HT-29 (cell line): ENCODE data around the gene RAB26. TPM values are rescaled to one million over a fixed set of nuclear protein-coding genes. Genes with fewer than 3 reads are reported as not detected.
A peak's percentile ranks its signal among the peaks of the same experiment; 100 is the strongest.
"Not testable (repeated sequence)": the region's sequence is repeated elsewhere in the genome, so short reads cannot be mapped to it uniquely, and the experiment has no call there.

Experiments
- DNase-seq: peaks from one replicate; pipeline ENCODE4 v3.0.0-alpha.2; 2015; ENCODE audit warnings: low spot score
- total RNA-seq: library from RNA; depleted of rRNA; stranded (reverse); fragments of >200 nt; shearing (Covaris generic); gene quantifications from 2 replicates; pipeline ENCODE4 v1.2.3, GENCODE V29; 2014

Gene RAB26
- total RNA-seq, 1 experiment from 2014 or later: 24.9 TPM

DNA sequence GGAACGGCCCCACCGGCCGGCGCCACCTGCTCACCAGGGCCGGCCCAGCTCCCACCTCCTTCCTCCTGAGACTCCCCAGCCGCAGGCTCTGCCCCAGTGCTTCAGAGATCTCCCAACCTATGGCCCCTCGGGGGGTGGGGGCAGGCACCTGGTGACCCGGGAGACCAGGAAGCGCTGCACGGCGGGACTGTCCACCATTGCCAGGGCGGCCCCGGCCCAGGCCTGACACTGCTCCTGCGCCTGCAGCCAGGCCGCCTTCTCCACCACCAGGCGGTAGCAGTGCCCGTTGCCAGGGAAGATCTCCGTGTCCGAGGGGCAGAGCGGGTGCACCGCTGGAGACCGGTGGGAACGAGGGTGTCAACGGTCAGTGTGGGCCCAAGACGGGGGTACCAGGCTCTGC, 31.1 kb upstream of the RAB26 start:
- DNase-seq: not testable (repeated sequence)

DNA sequence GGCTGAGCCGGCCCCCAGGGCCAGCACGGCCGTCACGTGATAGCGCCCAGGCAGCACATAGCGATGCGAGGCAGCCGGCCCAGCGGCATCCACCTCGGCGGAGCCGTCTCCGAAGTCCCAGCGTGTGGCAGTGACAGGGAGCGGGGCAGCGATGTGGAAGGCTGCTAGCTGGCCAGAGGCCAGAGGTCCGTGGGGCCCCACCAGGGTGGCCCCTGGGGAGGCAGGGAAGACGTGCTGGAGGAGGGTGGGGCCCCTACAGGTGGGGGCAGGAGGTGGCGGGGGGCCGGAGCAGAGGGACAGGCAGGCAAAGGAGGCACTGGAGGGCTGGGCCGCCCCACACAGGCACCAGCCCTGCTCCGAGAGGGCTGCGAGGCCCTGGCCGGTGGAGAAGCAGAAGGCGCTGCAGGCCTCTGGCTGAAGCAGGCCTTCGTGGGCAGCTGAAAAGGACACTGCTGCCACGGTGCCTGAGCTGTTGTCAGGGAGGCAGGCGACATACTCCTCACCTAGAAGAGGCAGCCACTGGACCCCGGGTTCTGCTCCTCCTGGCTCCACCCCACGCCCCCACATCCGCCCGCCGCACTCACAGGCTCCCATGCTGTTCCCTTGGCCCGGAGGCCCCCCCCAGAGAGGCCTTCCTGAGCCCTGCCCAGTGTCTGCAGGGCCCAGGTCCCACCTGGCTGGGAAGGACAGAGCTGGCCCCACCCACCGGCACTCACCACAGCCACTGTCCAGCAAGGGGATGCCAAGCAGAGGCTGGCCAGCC, 30.3 kb upstream of the RAB26 start:
- not testable (repeated sequence) for DNase-seq

DNA sequence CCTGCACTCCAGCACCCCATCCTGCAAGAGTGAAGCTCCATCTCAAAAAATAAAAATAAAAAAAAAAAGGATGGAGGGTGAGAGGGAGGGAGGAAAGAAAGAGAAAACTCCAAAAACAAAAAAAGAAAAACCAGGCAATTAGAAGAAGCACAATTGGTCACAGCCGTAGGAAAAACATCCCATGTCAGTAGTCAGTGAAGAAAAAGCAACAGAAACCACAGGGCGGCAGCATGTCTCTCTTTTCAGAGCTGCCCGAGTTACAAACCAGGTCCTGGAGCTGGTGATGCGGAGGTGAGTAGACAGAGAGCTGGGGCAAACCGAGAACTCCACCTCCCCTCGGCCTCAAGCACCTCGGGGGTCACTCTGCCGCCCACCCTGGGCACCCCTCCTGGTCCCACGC, 27.1 kb upstream of the RAB26 start:
- DNase-seq: peak; percentile 59

DNA sequence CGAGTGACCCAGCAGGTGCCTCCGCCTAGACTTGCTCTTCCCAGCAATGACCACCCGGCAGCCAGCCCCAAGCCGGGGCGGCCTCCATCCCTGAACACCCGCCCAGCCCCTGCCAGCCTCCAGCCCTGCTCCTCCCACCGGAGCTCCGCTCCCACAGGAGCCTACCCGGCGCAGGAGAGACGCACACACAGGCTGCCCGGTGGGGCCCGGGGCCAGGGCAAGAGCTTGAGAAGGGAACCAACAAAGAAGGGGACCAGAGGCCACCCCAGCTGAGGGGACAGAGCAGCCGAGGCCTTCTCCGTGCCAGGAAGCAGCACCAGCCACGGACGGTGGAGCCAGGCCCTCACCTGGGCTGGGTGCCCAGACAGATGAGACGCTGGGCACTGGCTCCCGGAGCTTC, 26.6 kb upstream of the RAB26 start:
- DNase-seq: no peak

DNA sequence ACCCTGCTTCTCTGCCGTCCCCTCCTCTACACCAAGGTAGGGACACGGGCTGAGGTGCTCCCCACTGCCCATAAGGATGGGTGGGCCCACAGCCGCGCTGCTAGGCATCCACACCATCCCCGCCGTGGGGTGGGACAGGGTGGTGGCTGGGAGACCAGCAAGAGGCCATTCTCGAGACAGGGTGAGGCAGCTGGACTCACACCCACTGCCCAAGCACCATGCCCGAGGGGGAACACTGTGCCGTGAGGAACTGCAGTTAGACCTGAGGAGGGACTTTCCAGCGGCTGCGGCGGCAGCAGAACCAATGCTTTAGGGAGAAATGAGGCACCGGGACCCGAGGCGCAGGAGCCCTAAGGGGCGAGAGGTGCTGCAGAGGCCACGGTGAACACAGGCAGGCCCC, 26.0 kb upstream of the RAB26 start:
- DNase-seq: no peak

DNA sequence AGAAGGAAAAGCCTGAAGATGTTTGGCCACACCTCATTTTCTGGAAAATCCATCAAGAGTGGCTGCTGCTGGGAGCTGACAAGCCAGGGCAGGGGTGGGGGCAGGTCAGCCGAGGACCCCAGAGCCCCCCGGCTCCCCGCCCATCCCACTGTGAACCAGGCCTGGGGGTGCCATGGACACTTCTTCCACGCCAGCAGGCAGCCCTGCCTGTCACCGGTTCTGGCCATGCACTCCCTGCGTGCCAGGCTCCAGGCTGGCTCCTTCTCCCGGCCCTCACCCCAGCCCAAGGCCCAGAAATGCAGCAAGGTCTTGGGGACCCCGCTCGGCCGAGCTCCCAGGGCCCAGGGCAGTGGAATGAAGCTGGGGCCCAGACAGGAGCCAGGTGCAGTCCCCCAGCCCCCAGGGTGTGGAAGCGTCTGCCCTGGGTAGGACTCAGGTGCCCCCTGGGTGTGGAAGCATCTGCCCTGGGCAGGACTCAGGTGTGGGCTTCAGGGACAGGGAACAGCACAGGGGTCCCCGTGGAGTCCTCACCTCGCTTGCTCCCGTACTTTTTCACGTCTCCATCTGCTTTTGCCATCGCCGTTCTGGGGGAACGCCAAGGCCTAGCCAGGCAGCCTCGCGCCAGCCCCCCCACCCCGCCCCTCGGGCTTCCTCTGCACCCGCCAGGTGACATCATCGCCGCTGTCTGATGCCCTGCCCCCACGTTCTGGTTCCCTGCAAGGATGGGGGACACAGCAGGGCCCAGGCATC, 25.3 kb upstream of the RAB26 start:
- DNase-seq: not testable (repeated sequence)

DNA sequence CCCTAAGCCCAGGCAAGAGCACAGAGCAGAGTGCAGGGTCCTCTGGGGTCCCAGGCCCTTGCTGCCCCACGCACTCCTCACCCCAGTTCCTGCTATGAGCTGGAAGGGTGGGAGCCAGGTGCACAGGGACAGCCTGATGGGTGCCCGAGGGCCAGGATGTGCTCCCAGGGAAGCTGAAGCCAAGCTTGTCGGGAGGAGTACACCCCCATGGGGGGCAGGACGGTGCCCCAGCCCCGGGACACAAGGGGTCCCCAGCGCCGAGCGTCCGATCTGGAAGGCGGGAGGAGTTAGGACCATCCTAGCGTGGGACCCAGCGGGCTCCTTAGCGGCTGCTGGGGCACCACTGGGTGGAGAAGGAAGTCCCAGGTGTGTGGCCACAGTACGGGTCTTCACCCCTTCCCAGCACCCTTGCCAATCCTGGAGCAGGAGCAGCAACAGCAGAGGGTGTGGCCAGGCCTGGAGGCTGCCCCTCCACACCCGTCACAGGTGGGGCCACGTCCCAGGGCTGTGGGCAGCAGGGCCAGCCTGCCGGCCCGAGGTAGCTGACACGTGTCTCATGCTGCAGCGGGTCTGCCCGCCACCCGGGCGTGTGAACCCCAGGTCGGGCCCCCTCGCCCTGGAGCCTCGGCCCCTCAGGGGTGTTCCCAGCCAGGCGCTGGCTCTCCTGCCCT, 24.6 kb upstream of the RAB26 start:
- DNase-seq: not testable (repeated sequence)

DNA sequence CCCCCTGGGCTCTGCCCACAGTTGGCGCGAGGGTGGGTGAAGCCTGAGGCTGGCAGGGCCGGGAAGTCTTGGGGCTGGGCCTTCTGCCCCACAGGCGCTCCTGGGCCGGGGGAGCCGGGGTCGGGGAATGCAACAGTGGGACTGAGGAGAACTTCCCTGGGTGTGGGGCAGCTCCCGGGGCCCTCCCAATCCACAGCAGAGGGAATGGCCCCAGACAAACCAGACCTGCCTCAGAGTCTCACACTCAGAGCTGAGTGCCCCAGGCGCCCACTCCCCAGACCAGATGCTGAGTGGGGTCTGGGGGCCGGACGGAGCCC, 24.1 kb upstream of the RAB26 start:
- DNase-seq: not testable (repeated sequence)

DNA sequence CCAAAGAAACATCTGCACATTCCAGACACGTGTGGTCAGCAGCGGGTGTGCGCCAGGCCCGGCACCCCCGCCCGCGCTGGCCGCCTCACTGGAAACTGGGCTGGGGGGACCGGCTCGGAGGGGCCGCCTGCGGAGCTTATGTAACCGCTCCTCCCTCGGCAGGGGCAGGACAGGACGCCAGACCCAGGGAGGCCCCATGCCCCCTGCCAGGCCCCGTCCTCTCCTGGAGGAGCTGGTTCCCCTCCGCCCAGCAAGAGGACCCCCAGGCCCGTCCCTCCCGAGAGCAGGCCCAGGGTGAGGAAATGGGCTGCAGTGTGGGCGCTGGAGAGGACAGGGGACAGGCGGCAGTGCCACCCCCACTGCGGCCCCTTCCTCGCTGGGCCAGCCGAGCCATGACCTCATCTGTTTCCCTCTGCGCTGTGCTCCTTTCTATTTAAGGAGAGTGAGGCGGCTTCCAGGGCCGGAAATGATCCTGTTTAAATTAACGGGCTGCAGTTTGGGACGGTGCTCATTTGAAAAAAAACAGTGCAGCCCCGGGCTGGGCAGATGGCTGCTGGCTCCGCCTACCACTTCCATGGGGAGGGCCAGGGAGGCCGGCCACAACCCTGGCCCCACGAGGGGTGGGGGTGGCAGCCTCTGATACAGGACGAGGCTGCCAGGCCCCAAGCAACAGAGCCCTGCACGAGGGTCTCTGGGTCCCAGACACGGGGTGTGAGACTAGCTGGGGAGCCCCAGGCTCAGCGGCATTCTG, 23.6 kb upstream of the RAB26 start:
- not testable (repeated sequence) for DNase-seq

DNA sequence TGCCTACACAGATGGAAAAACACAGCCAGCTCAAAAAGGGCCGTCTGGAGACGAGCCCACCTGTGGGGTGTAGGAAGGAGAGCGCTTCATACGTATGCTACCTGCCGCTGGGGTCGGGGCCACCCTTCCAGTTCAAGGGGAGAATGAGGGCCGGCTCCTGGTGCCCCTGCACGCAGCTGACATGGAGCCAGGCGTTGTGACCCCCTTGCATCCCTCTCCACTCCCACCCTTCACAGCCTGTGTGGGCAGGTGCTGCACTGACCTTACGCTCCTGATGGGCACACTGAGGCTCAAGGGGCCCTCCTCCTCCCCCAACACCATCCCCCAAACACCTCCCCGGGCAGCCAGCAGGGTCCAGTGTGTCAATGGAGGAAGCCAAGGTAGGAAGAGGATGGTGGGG, 22.8 kb upstream of the RAB26 start:
- DNase-seq: not testable (repeated sequence)

DNA sequence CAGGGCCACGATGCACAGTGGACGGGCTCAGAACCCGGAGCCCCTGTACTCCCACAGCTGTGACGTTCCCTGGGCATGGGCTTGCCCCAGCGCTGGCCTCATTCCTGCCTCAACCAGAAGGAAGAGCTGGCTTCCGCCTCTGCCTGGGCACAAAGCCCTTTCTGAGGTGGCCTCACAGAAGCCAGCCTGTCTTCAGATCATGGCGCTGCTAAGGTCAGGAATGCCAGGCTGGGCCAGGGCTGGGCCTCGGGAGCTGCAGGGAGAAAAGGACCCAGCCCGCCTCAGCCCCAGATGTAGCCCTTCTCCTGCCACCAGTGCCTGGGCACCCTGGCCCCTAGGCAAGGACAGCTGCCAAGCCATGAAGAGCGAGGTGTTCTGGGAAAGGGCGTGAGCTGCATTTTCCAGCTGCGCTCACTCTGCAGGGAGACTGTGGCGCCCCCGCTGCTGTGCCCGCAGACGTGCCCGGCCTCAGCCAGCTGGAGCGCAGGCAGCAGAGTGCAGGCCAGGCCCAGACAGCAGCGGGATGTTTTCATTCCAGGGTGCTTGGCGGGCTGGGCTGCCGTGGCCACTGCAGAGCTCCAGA, 22.2 kb upstream of the RAB26 start:
- DNase-seq: not testable (repeated sequence)

DNA sequence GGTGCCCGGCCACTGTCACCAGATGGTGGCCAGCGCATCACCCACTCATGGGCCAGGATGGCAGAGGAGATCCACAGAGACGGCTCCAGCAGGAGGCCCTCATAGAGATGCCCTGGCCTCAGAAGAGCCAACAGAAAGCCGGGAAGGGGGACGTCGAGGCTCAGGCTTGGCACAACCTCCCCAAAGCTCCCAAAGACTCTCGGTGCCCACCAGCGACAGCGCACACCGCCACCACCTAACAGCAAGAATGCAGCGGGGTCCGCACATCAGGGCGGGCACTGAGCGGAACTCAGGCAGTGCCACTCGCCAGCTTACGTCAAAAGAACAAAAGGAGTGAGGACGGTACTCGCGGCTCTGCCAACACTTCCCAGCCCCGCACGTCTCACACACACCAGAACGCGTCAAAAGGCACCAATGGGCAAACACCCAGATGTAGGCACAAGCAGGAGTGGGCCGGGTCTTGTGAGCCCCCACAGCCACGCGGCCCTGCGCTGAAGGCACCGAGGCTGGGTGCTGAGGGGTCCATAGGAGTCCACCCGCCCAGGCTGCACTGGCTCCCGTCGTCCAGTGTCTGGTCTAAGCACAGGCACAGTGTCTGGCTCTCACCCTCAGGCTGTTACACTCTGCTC, 21.4 kb upstream of the RAB26 start:
- not testable (repeated sequence) for DNase-seq

DNA sequence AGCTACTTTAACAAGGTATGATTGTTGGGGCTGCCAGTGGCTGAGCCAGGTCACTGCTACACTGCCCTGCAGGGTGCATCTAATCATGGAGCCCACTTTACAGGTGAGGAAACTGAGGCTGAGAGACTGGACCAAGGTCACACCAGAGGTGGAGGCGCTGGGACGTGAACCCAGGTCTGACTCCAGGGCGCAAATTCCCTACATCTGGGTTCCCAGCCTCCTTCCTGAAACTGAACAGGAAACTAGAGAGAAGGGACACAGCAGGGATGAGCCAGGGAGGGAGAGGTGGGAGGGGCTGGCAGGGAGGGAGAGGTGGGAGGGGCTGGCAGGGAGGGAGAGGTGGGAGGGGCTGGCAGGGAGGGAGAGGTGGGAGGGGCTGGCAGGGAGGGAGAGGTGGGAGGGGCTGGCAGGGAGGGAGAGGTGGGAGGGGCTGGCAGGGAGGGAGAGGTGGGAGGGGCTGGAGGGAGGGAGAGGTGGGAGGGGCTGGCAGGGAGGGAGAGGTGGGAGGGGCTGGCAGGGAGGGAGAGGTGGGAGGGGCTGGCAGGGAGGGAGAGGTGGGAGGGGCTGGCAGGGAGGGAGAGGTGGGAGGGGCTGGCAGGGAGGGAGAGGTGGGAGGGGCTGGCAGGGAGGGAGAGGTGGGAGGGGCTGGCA, 20.7 kb upstream of the RAB26 start:
- not testable (repeated sequence) for DNase-seq

DNA sequence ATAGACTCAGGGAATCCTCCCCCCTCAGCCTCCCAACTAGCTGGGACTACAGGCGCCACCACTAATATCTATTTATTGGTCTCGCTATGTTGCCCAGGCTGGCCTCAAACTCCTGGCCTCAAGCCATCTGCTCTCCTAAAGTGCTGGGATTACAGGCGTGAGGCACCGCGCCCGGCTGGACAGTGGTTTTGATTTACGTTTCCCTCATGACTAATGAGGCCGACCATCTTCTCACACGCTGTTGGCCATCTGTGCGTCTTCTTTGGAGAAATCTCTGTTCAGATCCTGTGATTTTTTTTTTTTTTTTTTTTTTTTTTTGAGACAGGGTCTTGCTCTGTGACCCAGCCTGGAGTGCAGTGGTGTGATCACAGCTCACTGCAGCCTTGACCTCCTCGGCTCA, 19.2 kb upstream of the RAB26 start:
- DNase-seq: not testable (repeated sequence)

DNA sequence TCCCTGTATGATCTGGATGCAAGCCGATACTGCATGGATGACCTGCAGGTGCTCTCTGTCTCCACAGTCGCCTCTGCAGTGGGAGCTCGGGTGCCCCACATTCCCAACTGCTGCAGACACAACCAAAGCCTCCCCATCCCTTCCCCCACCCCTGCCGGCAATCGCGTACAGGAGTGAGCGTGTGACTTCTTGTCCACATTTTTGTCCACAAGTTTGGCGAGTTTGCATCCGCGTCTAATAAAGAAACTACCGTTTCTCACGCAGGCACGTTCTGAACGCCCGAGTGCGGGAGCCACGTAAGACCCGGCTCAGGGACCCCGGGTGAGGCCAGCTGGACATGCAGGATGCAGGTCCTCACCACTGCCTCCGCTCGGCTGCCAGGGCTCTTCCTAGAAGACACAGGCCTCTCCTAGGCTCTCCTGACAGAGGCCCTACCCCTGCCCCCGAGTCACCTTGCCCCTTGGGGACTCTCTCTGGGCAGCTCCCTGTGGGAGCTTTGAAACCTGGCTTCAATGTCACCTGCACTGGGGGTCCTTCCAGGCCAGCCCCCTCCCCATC, 18.5 kb upstream of the RAB26 start:
- not testable (repeated sequence) for DNase-seq

DNA sequence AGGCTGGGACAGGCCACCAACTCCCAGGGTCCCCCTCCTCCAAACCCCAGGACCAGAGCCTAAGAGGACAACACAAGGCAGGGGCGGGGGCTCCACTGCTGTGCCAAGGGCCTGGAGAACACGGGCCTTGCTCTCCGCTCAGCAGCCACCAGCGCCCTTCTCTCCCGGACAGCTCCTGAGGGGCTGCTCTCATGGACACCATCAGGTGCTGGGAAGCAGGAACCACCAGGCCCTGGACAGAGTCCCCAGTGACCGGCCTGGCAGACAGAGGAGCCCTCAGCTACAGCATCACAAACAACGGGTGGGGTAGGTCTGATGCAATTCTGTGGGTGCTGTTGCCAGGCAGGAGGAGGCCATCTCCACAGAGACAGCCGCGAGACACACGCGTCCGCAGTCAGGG, 14.6 kb upstream of the RAB26 start:
- not testable (repeated sequence) for DNase-seq

DNA sequence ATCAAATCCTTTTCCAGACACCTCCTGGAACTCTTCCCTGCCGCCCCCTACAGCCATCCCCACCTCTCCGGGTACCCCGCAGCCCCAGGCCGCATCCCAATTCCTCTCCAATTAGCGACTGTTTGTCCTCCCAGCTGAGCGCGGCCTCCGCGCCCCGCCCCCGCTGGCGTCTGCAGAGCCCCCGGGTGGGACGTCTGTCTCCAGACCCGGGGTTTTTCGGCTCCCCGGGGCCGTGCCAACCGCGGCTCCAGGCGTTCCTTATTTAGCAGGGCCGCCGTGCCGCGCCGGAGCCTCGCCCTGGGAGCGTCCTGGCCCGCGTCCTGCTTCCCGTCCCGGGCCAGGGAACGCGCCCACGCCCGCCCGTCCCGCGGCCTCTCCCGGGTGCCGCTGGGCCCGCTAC, 13.4 kb upstream of the RAB26 start:
- DNase-seq: not testable (repeated sequence)

DNA sequence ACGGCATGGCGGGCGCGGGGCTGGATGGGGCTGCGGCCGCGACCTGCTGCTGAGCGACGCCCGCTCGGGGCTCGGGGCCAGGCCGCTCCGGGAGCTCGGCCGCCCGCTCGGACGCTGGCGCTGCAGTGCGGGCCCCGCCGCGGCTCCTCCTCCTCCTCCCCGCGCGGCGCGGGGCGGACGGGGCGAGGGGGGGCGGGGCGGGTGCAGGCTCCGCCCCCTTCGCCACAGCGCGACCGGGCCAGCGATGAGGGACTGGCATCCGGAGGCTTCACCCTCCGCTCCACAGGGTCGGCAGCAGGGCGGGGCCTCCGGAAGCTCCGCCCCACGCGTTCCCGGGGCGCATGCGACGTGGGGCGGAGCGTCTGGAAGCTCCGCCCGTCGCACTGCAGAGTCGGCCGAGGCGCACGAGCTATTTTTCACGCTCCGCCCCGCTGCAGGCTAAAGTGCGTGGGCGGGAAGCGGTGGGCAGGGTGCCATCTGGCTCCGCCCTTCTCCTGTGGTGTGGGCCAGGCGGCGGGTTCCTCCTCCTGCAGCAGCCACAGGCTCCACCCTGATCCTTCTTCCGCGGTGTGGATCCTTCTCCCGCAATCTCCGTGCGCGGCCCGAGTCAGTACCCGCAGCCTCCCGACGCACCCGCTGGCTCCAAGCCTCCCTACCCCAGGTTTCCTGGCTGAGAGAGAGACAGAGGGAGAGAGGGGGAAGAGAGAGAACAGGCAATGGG, 12.5 kb upstream of the RAB26 start, which contains the start of gene PKD1:
PKD1 (minus strand) TSS at position 129 of the 721 bp plus-strand sequence. CDS start 209 bp downstream, outside the sequence.
- peak; percentile 79 for DNase-seq
